ENCODE measurements around the gene STIP1. TPM values are rescaled to one million over a fixed set of nuclear protein-coding genes. Genes with fewer than 3 reads are reported as not detected.
A peak's percentile ranks its signal among the peaks of the same experiment; 100 is the strongest.

The STIP1 gene
- total and polyA plus RNA-seq, 4 donors, result 22.6 to 58.1 (median 42.5) TPM

DNA sequence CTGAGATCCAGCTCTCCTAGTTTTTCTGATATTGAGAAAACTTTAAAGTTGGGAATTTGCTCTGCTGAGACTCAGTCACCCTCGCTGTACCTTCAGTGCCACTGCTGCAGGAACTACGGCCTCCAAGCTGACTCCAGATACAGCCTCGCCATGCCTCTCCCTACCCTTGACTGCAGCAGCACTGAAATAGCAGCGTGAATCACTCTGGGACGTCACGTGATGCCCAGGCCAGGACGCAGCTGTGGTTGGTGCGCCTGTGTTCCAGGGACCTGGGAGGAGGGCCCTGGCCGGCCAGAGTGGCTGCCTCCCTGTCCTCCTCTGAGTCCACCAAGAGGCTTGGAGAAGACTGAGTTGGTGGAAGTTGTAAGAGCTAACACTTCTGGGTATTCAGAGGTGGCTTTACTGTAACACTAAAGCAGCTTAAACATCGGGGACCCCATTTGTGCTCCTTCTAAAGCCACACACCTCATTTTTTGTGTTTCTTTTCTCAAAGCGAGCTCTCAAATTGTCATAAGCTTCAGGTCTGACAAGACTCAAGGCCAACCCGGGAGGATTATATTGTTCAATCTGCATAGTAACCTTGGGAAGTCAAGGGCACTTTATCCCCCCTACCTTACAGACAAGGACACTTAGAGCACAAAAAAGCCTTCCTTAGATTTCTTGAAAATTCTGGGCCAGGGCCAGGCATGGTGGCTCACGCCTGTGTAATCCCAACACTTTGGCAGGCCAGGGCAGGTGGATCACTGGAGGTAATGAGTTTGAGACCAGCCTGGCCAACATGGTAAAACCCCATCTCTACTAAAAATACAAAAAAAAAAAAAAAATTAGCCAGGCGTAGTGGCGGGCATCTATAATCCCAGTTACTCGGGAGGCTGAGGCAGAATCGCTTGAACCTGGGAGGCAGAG lies 4.2 kb upstream of the STIP1 start:
- TF ChIP-seq HNF4A (conservative IDR thresholded peaks at IDR 0.05) (no peak), JUND (IDR thresholded peaks at IDR 0.05) (peak; percentile 10 to 48)
- WGBS, result 67% methylated on average over 17 of the region's 17 CpGs
- peaks cover 2 to 13% (median 8%) of the 10 kb centered on the region in 4 donors for H3K4me1 ChIP-seq (ENCODE audit: control insufficient read depth in 4 of 4, insufficient read depth in 4 of 4, low read length in 3 of 4)
- no peaks in the 10 kb centered on the region for H3K36me3 ChIP-seq (ENCODE audit: control insufficient read depth in 4 of 4, insufficient read depth in 3 of 4, low read depth in 1 of 4, low read length in 3 of 4)
- H3K27me3 ChIP-seq (ENCODE audit: control insufficient read depth in 4 of 4, insufficient read depth in 4 of 4, low read length in 3 of 4), result no peaks in the 10 kb centered on the region
- DNase-seq (ENCODE audit: low spot score), result peak; percentile 51
- H3K27ac ChIP-seq (ENCODE audit: low read depth in 1 of 2, low read length in 2 of 2), result peak overlapping the region in 1 of 2 donors; percentile 2
- no peak overlapping the region for H3K4me3 ChIP-seq (ENCODE audit: low read depth in 1 of 3, low read length in 3 of 3)
- H3K9me3 ChIP-seq (ENCODE audit: control insufficient read depth in 4 of 4, low read length in 3 of 4), result no peaks in the 10 kb centered on the region
- no peak overlapping the region for H3K9ac ChIP-seq (ENCODE audit: low read depth in 1 of 2, low read length in 2 of 2)

DNA sequence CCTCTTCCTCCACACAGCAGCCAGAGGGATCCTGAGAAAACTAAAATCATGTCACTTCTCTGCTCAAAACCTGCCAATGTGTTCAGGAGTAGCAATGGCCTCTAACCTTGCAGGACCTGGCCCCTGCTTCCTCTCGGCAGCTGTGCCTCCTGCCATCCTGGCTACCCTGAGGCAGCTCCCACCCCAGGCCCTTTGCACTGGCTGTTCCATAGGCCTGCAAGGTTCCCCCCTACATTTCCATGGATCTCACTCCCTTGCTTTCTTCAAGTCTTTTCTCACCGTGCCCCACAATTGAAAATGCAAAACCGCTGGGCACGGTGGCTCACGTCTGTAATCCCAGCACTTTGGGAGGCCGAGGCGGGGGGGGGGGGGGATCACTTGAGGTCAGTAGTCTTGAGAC lies 2.1 kb upstream of the STIP1 start:
- Histone ChIP-seq H3K27me3 (ENCODE audit: control insufficient read depth in 4 of 4, insufficient read depth in 4 of 4, low read length in 3 of 4) (no peaks in the 10 kb centered on the region), H3K36me3 (ENCODE audit: control insufficient read depth in 4 of 4, insufficient read depth in 3 of 4, low read depth in 1 of 4, low read length in 3 of 4) (no peaks in the 10 kb centered on the region), H3K27ac (ENCODE audit: low read depth in 1 of 2, low read length in 2 of 2) (no peak overlapping the region), H3K9ac (ENCODE audit: low read depth in 1 of 2, low read length in 2 of 2) (no peak overlapping the region), H3K4me1 (ENCODE audit: control insufficient read depth in 4 of 4, insufficient read depth in 4 of 4, low read length in 3 of 4) (peaks cover 2 to 15% (median 11%) of the 10 kb centered on the region in 4 donors), H3K4me3 (ENCODE audit: low read depth in 1 of 3, low read length in 3 of 3) (no peak overlapping the region), H3K9me3 (ENCODE audit: control insufficient read depth in 4 of 4, low read length in 3 of 4) (no peaks in the 10 kb centered on the region)
- 94% methylated on average over 7 of the region's 7 CpGs for WGBS
- no peak for TF ChIP-seq RAD21 (IDR thresholded peaks at IDR 0.05)
- no peak for TF ChIP-seq RXRA (IDR thresholded peaks at IDR 0.05)
- no peak for TF ChIP-seq FOXA1 (IDR thresholded peaks at IDR 0.05)
- TF ChIP-seq, protein P1, sequence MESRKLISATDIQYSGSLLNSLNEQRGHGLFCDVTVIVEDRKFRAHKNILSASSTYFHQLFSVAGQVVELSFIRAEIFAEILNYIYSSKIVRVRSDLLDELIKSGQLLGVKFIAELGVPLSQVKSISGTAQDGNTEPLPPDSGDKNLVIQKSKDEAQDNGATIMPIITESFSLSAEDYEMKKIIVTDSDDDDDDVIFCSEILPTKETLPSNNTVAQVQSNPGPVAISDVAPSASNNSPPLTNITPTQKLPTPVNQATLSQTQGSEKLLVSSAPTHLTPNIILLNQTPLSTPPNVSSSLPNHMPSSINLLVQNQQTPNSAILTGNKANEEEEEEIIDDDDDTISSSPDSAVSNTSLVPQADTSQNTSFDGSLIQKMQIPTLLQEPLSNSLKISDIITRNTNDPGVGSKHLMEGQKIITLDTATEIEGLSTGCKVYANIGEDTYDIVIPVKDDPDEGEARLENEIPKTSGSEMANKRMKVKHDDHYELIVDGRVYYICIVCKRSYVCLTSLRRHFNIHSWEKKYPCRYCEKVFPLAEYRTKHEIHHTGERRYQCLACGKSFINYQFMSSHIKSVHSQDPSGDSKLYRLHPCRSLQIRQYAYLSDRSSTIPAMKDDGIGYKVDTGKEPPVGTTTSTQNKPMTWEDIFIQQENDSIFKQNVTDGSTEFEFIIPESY (IDR thresholded peaks at IDR 0.05), result no peak
- TF ChIP-seq TAF1 (conservative IDR thresholded peaks at IDR 0.05), result no peak
- TF ChIP-seq, protein P2, sequence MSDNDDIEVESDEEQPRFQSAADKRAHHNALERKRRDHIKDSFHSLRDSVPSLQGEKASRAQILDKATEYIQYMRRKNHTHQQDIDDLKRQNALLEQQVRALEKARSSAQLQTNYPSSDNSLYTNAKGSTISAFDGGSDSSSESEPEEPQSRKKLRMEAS (IDR thresholded peaks at IDR 0.05), result no peak
- no peak for TF ChIP-seq SP1 (IDR thresholded peaks at IDR 0.05)
- no peak for DNase-seq (ENCODE audit: low spot score)

DNA sequence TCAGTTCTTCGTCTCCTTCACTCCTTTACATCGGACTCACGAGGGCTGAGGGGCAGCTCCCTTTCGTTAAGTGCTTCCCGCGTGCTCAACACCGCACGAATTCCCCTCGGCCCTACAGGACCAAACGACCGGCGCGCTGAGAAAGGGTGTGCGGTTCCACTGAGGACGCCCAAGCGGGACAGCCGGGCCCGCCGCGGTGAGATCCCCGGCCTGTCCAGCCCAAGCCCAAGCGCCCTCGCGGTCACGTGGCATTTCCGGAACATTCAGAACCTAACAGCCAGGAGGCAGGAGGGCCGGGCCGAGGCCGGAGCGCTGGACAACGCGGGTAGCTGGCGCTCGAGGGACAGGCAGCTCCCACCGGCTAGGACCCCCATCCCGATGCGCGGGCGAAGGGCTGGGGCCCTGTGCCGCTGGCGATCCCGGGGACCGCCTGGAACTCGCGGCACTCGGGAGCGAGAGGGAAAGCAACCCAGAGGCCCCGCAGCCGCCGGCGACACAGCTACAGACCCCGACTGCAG lies 737 bp upstream of the STIP1 start:
- peaks cover 2 to 22% (median 17%) of the 10 kb centered on the region in 4 donors for H3K4me1 ChIP-seq (ENCODE audit: control insufficient read depth in 4 of 4, insufficient read depth in 4 of 4, low read length in 3 of 4)
- WGBS, result under 1% methylated on average over 52 of the region's 52 CpGs
- H3K27ac ChIP-seq (ENCODE audit: low read depth in 1 of 2, low read length in 2 of 2), result peak overlapping the region; percentile 92 to 95
- peak overlapping the region; percentile 57 to 83 (median 65) for H3K4me3 ChIP-seq (ENCODE audit: low read depth in 1 of 3, low read length in 3 of 3)
- no peaks in the 10 kb centered on the region for H3K27me3 ChIP-seq (ENCODE audit: control insufficient read depth in 4 of 4, insufficient read depth in 4 of 4, low read length in 3 of 4)
- no peaks in the 10 kb centered on the region for H3K9me3 ChIP-seq (ENCODE audit: control insufficient read depth in 4 of 4, low read length in 3 of 4)
- H3K9ac ChIP-seq (ENCODE audit: low read depth in 1 of 2, low read length in 2 of 2), result peak overlapping the region; percentile 76 to 87
- H3K36me3 ChIP-seq (ENCODE audit: control insufficient read depth in 4 of 4, insufficient read depth in 3 of 4, low read depth in 1 of 4, low read length in 3 of 4), result no peaks in the 10 kb centered on the region
- no peak for DNase-seq (ENCODE audit: low spot score)
- TF ChIP-seq, protein P1 (IDR thresholded peaks at IDR 0.05), result no peak
- TF ChIP-seq, protein P3, sequence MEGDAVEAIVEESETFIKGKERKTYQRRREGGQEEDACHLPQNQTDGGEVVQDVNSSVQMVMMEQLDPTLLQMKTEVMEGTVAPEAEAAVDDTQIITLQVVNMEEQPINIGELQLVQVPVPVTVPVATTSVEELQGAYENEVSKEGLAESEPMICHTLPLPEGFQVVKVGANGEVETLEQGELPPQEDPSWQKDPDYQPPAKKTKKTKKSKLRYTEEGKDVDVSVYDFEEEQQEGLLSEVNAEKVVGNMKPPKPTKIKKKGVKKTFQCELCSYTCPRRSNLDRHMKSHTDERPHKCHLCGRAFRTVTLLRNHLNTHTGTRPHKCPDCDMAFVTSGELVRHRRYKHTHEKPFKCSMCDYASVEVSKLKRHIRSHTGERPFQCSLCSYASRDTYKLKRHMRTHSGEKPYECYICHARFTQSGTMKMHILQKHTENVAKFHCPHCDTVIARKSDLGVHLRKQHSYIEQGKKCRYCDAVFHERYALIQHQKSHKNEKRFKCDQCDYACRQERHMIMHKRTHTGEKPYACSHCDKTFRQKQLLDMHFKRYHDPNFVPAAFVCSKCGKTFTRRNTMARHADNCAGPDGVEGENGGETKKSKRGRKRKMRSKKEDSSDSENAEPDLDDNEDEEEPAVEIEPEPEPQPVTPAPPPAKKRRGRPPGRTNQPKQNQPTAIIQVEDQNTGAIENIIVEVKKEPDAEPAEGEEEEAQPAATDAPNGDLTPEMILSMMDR (IDR thresholded peaks at IDR 0.05; ENCODE audit: low read depth, low read length, missing input control), result peak; percentile 34
- TF ChIP-seq TAF1 (conservative IDR thresholded peaks at IDR 0.05), result no peak
- TF ChIP-seq, protein P2 (IDR thresholded peaks at IDR 0.05), result peak; percentile 50
- TF ChIP-seq, protein P4, sequence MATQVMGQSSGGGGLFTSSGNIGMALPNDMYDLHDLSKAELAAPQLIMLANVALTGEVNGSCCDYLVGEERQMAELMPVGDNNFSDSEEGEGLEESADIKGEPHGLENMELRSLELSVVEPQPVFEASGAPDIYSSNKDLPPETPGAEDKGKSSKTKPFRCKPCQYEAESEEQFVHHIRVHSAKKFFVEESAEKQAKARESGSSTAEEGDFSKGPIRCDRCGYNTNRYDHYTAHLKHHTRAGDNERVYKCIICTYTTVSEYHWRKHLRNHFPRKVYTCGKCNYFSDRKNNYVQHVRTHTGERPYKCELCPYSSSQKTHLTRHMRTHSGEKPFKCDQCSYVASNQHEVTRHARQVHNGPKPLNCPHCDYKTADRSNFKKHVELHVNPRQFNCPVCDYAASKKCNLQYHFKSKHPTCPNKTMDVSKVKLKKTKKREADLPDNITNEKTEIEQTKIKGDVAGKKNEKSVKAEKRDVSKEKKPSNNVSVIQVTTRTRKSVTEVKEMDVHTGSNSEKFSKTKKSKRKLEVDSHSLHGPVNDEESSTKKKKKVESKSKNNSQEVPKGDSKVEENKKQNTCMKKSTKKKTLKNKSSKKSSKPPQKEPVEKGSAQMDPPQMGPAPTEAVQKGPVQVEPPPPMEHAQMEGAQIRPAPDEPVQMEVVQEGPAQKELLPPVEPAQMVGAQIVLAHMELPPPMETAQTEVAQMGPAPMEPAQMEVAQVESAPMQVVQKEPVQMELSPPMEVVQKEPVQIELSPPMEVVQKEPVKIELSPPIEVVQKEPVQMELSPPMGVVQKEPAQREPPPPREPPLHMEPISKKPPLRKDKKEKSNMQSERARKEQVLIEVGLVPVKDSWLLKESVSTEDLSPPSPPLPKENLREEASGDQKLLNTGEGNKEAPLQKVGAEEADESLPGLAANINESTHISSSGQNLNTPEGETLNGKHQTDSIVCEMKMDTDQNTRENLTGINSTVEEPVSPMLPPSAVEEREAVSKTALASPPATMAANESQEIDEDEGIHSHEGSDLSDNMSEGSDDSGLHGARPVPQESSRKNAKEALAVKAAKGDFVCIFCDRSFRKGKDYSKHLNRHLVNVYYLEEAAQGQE (IDR thresholded peaks at IDR 0.05), result peak; percentile 95
- TF ChIP-seq JUND (IDR thresholded peaks at IDR 0.05), result no peak
- TF ChIP-seq, protein P5, sequence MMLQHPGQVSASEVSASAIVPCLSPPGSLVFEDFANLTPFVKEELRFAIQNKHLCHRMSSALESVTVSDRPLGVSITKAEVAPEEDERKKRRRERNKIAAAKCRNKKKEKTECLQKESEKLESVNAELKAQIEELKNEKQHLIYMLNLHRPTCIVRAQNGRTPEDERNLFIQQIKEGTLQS (IDR thresholded peaks at IDR 0.05), result no peak
- no peak for TF ChIP-seq HNF4A (conservative IDR thresholded peaks at IDR 0.05)
- TF ChIP-seq RAD21 (IDR thresholded peaks at IDR 0.05), result peak in 1 of 2 donors; percentile 53
- no peak for TF ChIP-seq NR2F2 (IDR thresholded peaks at IDR 0.05)
- TF ChIP-seq YY1 (IDR thresholded peaks at IDR 0.05), result no peak

All from liver (tissue), 9 donors.